Omental fat pad (tissue), 4 donors: ENCODE measurements around the gene ZNF474. TPM values are rescaled to one million over a fixed set of nuclear protein-coding genes. Genes with fewer than 3 reads are reported as not detected.

Source experiments
- ATAC-seq: fragments of 150-250 bp; one replicate; pipeline ENCODE4 v1.9.1; 2016; ENCODE audit warnings: mild to moderate bottlenecking, moderate library complexity; ENCODE audit not compliant: low FRiP score
- DNase-seq: peaks from one replicate; pipeline ENCODE4 v3.0.0-alpha.2; 2019; ENCODE audit warnings: low spot score
- CTCF ChIP-seq, 3 donors: fragments of 450-650 bp; IDR thresholded peaks; one replicate each; pipeline ENCODE4 v1.5.1; 2016 to 2017; ENCODE audit warnings: antibody characterized with exemption in 3 of 3, mild to moderate bottlenecking in 3 of 3, moderate library complexity in 2 of 3
- total RNA-seq, 4 donors: library from RNA; depleted of rRNA; stranded (reverse); fragments of >200 nt; gene quantifications; one replicate each; pipeline ENCODE4 v1.1.0, GENCODE V29; 2016

ZNF474 gene
- total RNA-seq, 4 donors from 2014 or later, result 0.24 to 2.1 TPM; not detected in 2

GRCh38 chr5:122105909-122106308, 23.4 kb upstream of the ZNF474 start:
- TF ChIP-seq CTCF (IDR thresholded peaks at IDR 0.05), result no peak
- DNase-seq (no peak), ATAC-seq (no peak)

- TF ChIP-seq CTCF (IDR thresholded peaks at IDR 0.05), result no peak
- DNase-seq, result no peak
- no peak for ATAC-seq
These were observed 22.3 kb upstream of the ZNF474 start for GRCh38 chr5:122107016-122107415.

GRCh38 chr5:122110987-122111386, 18.4 kb upstream of the ZNF474 start:
- ATAC-seq (no peak), DNase-seq (no peak)
- TF ChIP-seq CTCF (IDR thresholded peaks at IDR 0.05), result no peak

- no peak for ATAC-seq
- no peak for TF ChIP-seq CTCF (IDR thresholded peaks at IDR 0.05)
- no peak for DNase-seq
These were observed 17.9 kb upstream of the ZNF474 start for GRCh38 chr5:122111460-122111859.

GRCh38 chr5:122112063-122112462, 17.3 kb upstream of the ZNF474 start:
- TF ChIP-seq CTCF (IDR thresholded peaks at IDR 0.05), result no peak
- DNase-seq (no peak), ATAC-seq (no peak)

GRCh38 chr5:122112733-122113558, 16.4 kb upstream of the ZNF474 start:
- ATAC-seq (no peak), DNase-seq (no peak)
- no peak for TF ChIP-seq CTCF (IDR thresholded peaks at IDR 0.05)

GRCh38 chr5:122114501-122114900, 14.8 kb upstream of the ZNF474 start:
- no peak for ATAC-seq
- DNase-seq, result no peak
- TF ChIP-seq CTCF (IDR thresholded peaks at IDR 0.05), result no peak
